HEK293 (cell line): Measurements from ENCODE around the gene EPB41L2.

Experiments used
- SP2 ChIP-seq: fragments of 450-650 bp; formaldehyde crosslinking; IDR thresholded peaks from 2 replicates; pipeline ENCODE4 v1.5.1; 2016; ENCODE audit warnings: missing biosample characterization, missing genetic modification characterization
- SP7 ChIP-seq: fragments of 450-650 bp; formaldehyde crosslinking; IDR thresholded peaks from 2 replicates; pipeline ENCODE4 v1.5.1; 2016; ENCODE audit warnings: missing biosample characterization, missing genetic modification characterization
- ZBTB20 ChIP-seq: fragments of 450-650 bp; formaldehyde crosslinking; IDR thresholded peaks from 2 replicates; pipeline ENCODE4 v1.5.1; 2016; ENCODE audit warnings: missing biosample characterization, missing genetic modification characterization
- ZFP37 ChIP-seq: fragments of 450-650 bp; formaldehyde crosslinking; IDR thresholded peaks from 2 replicates; pipeline ENCODE4 v1.5.1; 2016; ENCODE audit warnings: missing biosample characterization, missing genetic modification characterization
- ZNF114 ChIP-seq: fragments of 450-650 bp; formaldehyde crosslinking; IDR thresholded peaks from 2 replicates; pipeline ENCODE4 v1.5.0; 2017; ENCODE audit warnings: missing biosample characterization, missing genetic modification characterization
- ZNF146 ChIP-seq: fragments of 450-650 bp; formaldehyde crosslinking; IDR thresholded peaks from 2 replicates; pipeline ENCODE4 v1.5.1; 2016; ENCODE audit warnings: missing biosample characterization, missing genetic modification characterization
- ZNF24 ChIP-seq: fragments of 450-650 bp; formaldehyde crosslinking; IDR thresholded peaks from 2 replicates; pipeline ENCODE4 v1.5.1; 2016; ENCODE audit warnings: missing biosample characterization, missing genetic modification characterization
- ZNF549 ChIP-seq: fragments of 450-650 bp; IDR thresholded peaks from 2 replicates; pipeline ENCODE4 v1.5.1; 2018; ENCODE audit warnings: missing biosample characterization, missing genetic modification characterization, mild to moderate bottlenecking, inconsistent platforms, moderate library complexity
- ZNF558 ChIP-seq: fragments of 450-650 bp; formaldehyde crosslinking; IDR thresholded peaks from 2 replicates; pipeline ENCODE4 v1.5.1; 2016; ENCODE audit warnings: missing biosample characterization, missing genetic modification characterization
- TF ChIP-seq, protein P1 (sequence below): fragments of 450-650 bp; formaldehyde crosslinking; IDR thresholded peaks from 2 replicates; pipeline ENCODE4 v1.5.1; 2016; ENCODE audit warnings: missing biosample characterization, missing genetic modification characterization
- TF ChIP-seq, protein P2 (sequence below): fragments of 450-650 bp; formaldehyde crosslinking; IDR thresholded peaks from 2 replicates; pipeline ENCODE4 v1.5.1; 2016; ENCODE audit warnings: missing biosample characterization, missing genetic modification characterization
- TF ChIP-seq, protein P3 (sequence below): fragments of 450-650 bp; formaldehyde crosslinking; IDR thresholded peaks from 2 replicates; pipeline ENCODE4 v1.5.1; 2016; ENCODE audit warnings: missing biosample characterization, missing genetic modification characterization

DNA sequence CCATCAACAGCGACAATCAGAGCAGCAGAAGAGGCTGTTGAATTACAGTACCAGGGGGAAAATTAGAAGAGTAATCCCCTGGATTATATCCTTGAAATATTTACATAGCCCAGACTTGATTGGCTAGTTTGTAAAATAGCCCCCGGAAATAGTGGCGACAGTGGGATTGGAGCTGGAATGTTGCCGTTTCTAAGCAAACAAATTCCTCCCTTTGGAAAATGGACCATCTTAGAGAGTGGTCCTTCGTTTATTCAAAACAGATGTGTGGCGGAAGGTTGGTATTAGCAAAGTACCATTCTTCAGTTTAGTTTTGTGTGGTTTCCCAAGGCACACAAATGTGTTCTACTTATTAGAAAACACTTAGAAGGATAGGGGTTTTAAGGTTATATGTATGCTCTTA is 4.5 kb upstream of the EPB41L2 start:
- TF ChIP-seq, protein P1, sequence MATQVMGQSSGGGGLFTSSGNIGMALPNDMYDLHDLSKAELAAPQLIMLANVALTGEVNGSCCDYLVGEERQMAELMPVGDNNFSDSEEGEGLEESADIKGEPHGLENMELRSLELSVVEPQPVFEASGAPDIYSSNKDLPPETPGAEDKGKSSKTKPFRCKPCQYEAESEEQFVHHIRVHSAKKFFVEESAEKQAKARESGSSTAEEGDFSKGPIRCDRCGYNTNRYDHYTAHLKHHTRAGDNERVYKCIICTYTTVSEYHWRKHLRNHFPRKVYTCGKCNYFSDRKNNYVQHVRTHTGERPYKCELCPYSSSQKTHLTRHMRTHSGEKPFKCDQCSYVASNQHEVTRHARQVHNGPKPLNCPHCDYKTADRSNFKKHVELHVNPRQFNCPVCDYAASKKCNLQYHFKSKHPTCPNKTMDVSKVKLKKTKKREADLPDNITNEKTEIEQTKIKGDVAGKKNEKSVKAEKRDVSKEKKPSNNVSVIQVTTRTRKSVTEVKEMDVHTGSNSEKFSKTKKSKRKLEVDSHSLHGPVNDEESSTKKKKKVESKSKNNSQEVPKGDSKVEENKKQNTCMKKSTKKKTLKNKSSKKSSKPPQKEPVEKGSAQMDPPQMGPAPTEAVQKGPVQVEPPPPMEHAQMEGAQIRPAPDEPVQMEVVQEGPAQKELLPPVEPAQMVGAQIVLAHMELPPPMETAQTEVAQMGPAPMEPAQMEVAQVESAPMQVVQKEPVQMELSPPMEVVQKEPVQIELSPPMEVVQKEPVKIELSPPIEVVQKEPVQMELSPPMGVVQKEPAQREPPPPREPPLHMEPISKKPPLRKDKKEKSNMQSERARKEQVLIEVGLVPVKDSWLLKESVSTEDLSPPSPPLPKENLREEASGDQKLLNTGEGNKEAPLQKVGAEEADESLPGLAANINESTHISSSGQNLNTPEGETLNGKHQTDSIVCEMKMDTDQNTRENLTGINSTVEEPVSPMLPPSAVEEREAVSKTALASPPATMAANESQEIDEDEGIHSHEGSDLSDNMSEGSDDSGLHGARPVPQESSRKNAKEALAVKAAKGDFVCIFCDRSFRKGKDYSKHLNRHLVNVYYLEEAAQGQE (tag by site-specific recombination): no peak
- TF ChIP-seq ZNF114 (tag by site-specific recombination) (no peak), ZNF24 (no peak), ZNF146 (tag by site-specific recombination) (no peak), ZFP37 (no peak), SP2 (tag by site-specific recombination) (no peak), SP7 (tag by site-specific recombination) (no peak), ZNF549 (tag by site-specific recombination) (no peak), ZNF558 (tag by site-specific recombination) (no peak), ZBTB20 (tag by site-specific recombination) (no peak)
- TF ChIP-seq, protein P2, sequence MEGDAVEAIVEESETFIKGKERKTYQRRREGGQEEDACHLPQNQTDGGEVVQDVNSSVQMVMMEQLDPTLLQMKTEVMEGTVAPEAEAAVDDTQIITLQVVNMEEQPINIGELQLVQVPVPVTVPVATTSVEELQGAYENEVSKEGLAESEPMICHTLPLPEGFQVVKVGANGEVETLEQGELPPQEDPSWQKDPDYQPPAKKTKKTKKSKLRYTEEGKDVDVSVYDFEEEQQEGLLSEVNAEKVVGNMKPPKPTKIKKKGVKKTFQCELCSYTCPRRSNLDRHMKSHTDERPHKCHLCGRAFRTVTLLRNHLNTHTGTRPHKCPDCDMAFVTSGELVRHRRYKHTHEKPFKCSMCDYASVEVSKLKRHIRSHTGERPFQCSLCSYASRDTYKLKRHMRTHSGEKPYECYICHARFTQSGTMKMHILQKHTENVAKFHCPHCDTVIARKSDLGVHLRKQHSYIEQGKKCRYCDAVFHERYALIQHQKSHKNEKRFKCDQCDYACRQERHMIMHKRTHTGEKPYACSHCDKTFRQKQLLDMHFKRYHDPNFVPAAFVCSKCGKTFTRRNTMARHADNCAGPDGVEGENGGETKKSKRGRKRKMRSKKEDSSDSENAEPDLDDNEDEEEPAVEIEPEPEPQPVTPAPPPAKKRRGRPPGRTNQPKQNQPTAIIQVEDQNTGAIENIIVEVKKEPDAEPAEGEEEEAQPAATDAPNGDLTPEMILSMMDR: no peak
- TF ChIP-seq, protein P3, sequence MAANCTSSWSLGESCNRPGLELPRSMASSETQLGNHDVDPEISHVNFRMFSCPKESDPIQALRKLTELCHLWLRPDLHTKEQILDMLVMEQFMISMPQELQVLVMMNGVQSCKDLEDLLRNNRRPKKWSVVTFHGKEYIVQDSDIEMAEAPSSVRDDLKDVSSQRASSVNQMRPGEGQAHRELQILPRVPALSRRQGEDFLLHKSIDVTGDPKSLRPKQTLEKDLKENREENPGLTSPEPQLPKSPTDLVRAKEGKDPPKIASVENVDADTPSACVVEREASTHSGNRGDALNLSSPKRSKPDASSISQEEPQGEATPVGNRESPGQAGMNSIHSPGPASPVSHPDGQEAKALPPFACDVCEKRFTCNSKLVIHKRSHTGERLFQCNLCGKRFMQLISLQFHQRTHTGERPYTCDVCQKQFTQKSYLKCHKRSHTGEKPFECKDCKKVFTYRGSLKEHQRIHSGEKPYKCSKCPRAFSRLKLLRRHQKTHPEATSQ (tag by site-specific recombination): no peak
